Duodenal mucosa (tissue), 2 donors: ENCODE measurements around the gene LOXHD1.

Source experiments
- H3K27ac ChIP-seq: one replicate; pipeline ENCODE4 v1.7.0; 2013; ENCODE audit warnings: low read depth, low read length
- H3K27me3 ChIP-seq, 2 donors: one replicate each; pipeline ENCODE4 v1.7.0; 2013; ENCODE audit warnings: low read length in 2 of 2, control low read depth in 1 of 2; ENCODE audit not compliant: insufficient read depth in 2 of 2, control insufficient read depth in 1 of 2
- H3K36me3 ChIP-seq, 2 donors: one replicate each; pipeline ENCODE4 v1.7.0; 2013; ENCODE audit warnings: low read length in 2 of 2, control low read depth in 1 of 2; ENCODE audit not compliant: insufficient read depth in 2 of 2, control insufficient read depth in 1 of 2
- H3K4me1 ChIP-seq, 2 donors: one replicate each; pipeline ENCODE4 v1.7.0; 2013; ENCODE audit warnings: low read length in 2 of 2, control low read depth in 1 of 2; ENCODE audit not compliant: insufficient read depth in 2 of 2, control insufficient read depth in 1 of 2
- H3K4me3 ChIP-seq, 2 donors: one replicate each; pipeline ENCODE4 v1.7.0; 2013; ENCODE audit warnings: low read length in 2 of 2, low read depth in 1 of 2
- H3K9ac ChIP-seq, 2 donors: one replicate each; pipeline ENCODE4 v1.7.0; 2013; ENCODE audit warnings: low read length in 2 of 2, low read depth in 1 of 2
- H3K9me3 ChIP-seq, 2 donors: one replicate each; pipeline ENCODE4 v1.7.0; 2013; ENCODE audit warnings: low read length in 2 of 2, control low read depth in 1 of 2; ENCODE audit not compliant: control insufficient read depth in 1 of 2

Gene LOXHD1

DNA sequence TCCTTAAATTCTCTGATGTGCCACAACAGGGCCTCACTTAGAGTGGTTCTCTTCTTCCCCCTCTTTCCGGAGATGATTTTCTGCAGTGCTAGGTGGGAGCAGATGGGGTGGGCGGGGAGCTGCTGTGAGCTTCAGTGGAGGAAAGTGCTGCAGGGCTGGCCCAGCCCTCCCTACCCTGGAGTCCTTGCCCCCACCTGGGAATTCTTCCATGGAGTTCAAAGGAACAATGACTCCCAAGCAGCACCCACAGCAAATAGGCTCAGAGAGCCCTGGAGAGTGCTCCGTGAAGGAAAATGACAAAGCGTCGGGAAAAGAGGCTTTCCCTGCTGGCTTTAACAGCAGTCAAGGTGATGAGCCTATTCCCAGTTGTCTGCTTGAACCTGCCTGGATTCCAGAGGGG lies 28.8 kb downstream of the LOXHD1 start:
- H3K27ac ChIP-seq = no peak overlapping the region
- no peaks in the 10 kb centered on the region for H3K4me1 ChIP-seq
- H3K36me3 ChIP-seq = no peaks in the 10 kb centered on the region
- no peaks in the 10 kb centered on the region for H3K27me3 ChIP-seq
- no peaks in the 10 kb centered on the region for H3K9me3 ChIP-seq
- H3K9ac ChIP-seq = no peak overlapping the region
- no peak overlapping the region for H3K4me3 ChIP-seq

DNA sequence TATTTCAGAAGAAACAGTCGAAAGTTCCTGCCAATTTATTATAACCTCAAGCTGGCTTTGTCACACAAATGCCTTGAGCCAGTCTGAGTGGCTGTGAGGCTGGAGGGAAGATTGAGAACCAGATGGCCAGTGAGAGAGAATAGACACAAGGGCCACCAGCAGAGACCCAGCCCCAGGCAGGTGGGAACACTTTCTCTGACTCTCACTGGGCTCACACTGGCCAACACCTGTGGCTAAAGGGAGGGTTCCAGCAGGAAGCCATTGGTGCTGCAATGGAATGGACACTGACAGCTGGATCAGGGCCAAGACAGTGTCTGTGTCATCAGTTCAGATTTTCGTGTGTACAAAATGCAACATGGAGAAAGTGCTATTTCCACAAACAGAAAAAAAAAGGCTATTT lies 29.9 kb downstream of the LOXHD1 start:
- H3K9me3 ChIP-seq = no peaks in the 10 kb centered on the region
- H3K27ac ChIP-seq = no peak overlapping the region
- H3K4me1 ChIP-seq = no peaks in the 10 kb centered on the region
- no peak overlapping the region for H3K9ac ChIP-seq
- no peaks in the 10 kb centered on the region for H3K36me3 ChIP-seq
- H3K4me3 ChIP-seq = no peak overlapping the region
- H3K27me3 ChIP-seq = no peaks in the 10 kb centered on the region

- H3K4me3 ChIP-seq = no peak overlapping the region
- no peak overlapping the region for H3K27ac ChIP-seq
- H3K4me1 ChIP-seq = no peaks in the 10 kb centered on the region
- H3K9me3 ChIP-seq = no peaks in the 10 kb centered on the region
- no peak overlapping the region for H3K9ac ChIP-seq
- H3K27me3 ChIP-seq = no peaks in the 10 kb centered on the region
- H3K36me3 ChIP-seq = no peaks in the 10 kb centered on the region
Observed at GRCh38 chr18:46625069-46625468, 32.0 kb downstream of the LOXHD1 start.

DNA sequence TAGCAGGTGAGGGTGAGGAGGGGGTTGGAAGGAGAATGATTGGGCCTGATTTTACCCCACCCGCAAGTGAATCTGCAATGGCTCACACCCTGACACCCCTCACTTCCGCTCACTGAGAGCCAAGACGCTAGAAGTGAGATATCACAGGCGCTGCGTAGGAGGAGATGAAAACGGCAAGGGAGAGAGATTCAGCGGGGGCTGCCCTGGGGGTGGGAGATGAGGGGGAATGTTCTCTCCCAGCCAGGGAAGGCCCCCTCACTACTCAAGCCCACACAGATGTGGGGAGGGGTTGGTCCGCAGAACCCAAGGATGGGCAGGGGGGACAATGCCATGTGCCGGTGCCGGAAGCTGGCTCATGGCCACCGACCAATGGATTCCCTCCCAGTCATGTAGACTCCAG lies 32.9 kb downstream of the LOXHD1 start:
- no peak overlapping the region for H3K4me3 ChIP-seq
- H3K9me3 ChIP-seq = no peaks in the 10 kb centered on the region
- no peak overlapping the region for H3K27ac ChIP-seq

GRCh38 chr18:46623541-46623940 lies 33.5 kb downstream of the LOXHD1 start:
- no peaks in the 10 kb centered on the region for H3K36me3 ChIP-seq
- H3K27me3 ChIP-seq = no peaks in the 10 kb centered on the region
- H3K9ac ChIP-seq = no peak overlapping the region
- H3K27ac ChIP-seq = no peak overlapping the region
- H3K4me3 ChIP-seq = no peak overlapping the region
- H3K4me1 ChIP-seq = no peaks in the 10 kb centered on the region
- no peaks in the 10 kb centered on the region for H3K9me3 ChIP-seq

More for the DNA sequence above, 32.9 kb downstream of the LOXHD1 start:
- Histone ChIP-seq H3K36me3 (no peaks in the 10 kb centered on the region), H3K9ac (no peak overlapping the region), H3K27me3 (no peaks in the 10 kb centered on the region), H3K4me1 (no peaks in the 10 kb centered on the region)

DNA sequence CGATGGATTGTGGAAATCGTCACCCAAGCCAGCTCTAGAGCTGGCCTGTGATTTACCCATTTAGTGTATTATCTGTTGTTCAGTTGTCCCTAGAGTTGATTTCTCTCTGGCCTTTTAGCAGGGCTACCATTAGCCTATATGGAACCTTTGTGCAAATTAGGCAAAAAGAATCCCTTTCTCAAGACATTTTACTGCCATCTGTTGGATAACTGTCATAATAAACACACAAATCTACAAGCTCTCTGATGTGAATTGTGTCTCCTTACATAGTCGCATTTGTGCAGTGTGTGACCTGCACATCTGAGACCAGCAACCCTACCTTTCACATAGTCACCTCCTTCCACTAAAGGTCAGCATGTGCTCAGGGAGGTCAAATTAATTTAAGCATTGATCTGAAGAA lies 34.0 kb downstream of the LOXHD1 start:
- Histone ChIP-seq H3K9ac (no peak overlapping the region), H3K27ac (no peak overlapping the region), H3K9me3 (no peaks in the 10 kb centered on the region), H3K36me3 (no peaks in the 10 kb centered on the region), H3K27me3 (no peaks in the 10 kb centered on the region), H3K4me3 (no peak overlapping the region), H3K4me1 (no peaks in the 10 kb centered on the region)

GRCh38 chr18:46622451-46622850 lies 34.6 kb downstream of the LOXHD1 start:
- Histone ChIP-seq H3K27ac (no peak overlapping the region), H3K4me1 (no peaks in the 10 kb centered on the region), H3K36me3 (no peaks in the 10 kb centered on the region), H3K9ac (no peak overlapping the region), H3K27me3 (no peaks in the 10 kb centered on the region), H3K4me3 (no peak overlapping the region), H3K9me3 (no peaks in the 10 kb centered on the region)

GRCh38 chr18:46621871-46622270 lies 35.1 kb downstream of the LOXHD1 start:
- H3K9ac ChIP-seq = no peak overlapping the region
- no peak overlapping the region for H3K27ac ChIP-seq
- H3K36me3 ChIP-seq = no peaks in the 10 kb centered on the region
- H3K27me3 ChIP-seq = no peaks in the 10 kb centered on the region
- H3K4me3 ChIP-seq = no peak overlapping the region
- H3K4me1 ChIP-seq = no peaks in the 10 kb centered on the region
- no peaks in the 10 kb centered on the region for H3K9me3 ChIP-seq

GRCh38 chr18:46621111-46621766 lies 35.8 kb downstream of the LOXHD1 start:
- no peaks in the 10 kb centered on the region for H3K27me3 ChIP-seq
- no peaks in the 10 kb centered on the region for H3K9me3 ChIP-seq
- H3K4me1 ChIP-seq = no peaks in the 10 kb centered on the region
- no peak overlapping the region for H3K4me3 ChIP-seq
- no peak overlapping the region for H3K9ac ChIP-seq
- H3K27ac ChIP-seq = no peak overlapping the region
- H3K36me3 ChIP-seq = no peaks in the 10 kb centered on the region

GRCh38 chr18:46619559-46619958 lies 37.5 kb downstream of the LOXHD1 start:
- Histone ChIP-seq H3K4me3 (no peak overlapping the region), H3K36me3 (no peaks in the 10 kb centered on the region), H3K27me3 (no peaks in the 10 kb centered on the region), H3K4me1 (no peaks in the 10 kb centered on the region), H3K9ac (no peak overlapping the region), H3K27ac (no peak overlapping the region), H3K9me3 (no peaks in the 10 kb centered on the region)

GRCh38 chr18:46615720-46616119 lies 41.3 kb downstream of the LOXHD1 start:
- no peak overlapping the region for H3K27ac ChIP-seq
- H3K4me1 ChIP-seq = no peaks in the 10 kb centered on the region
- no peaks in the 10 kb centered on the region for H3K36me3 ChIP-seq
- no peaks in the 10 kb centered on the region for H3K27me3 ChIP-seq
- H3K9me3 ChIP-seq = no peaks in the 10 kb centered on the region
- H3K4me3 ChIP-seq = no peak overlapping the region
- H3K9ac ChIP-seq = no peak overlapping the region
